Esophagus squamous epithelium (tissue), 4 donors: ENCODE measurements around the gene OTULINL.

Experiments
- POLR2A ChIP-seq, 4 donors: fragments of 450-650 bp; IDR thresholded peaks; one replicate each; pipeline ENCODE4 v1.6.1; 2017; ENCODE audit warnings: antibody characterized with exemption in 4 of 4, mild to moderate bottlenecking in 4 of 4, moderate library complexity in 3 of 4
- TF ChIP-seq, protein P1 (sequence below), 6 experiments: fragments of 450-650 bp in 4 of 6; fragments of 200-600 bp in 2 of 6; sonication (generic) in 2 of 6; IDR thresholded peaks; one replicate each; pipeline ENCODE4 v1.5.1; 2016 to 2019; ENCODE audit warnings: antibody characterized with exemption in 6 of 6, mild to moderate bottlenecking in 4 of 6, moderate library complexity in 4 of 6

DNA sequence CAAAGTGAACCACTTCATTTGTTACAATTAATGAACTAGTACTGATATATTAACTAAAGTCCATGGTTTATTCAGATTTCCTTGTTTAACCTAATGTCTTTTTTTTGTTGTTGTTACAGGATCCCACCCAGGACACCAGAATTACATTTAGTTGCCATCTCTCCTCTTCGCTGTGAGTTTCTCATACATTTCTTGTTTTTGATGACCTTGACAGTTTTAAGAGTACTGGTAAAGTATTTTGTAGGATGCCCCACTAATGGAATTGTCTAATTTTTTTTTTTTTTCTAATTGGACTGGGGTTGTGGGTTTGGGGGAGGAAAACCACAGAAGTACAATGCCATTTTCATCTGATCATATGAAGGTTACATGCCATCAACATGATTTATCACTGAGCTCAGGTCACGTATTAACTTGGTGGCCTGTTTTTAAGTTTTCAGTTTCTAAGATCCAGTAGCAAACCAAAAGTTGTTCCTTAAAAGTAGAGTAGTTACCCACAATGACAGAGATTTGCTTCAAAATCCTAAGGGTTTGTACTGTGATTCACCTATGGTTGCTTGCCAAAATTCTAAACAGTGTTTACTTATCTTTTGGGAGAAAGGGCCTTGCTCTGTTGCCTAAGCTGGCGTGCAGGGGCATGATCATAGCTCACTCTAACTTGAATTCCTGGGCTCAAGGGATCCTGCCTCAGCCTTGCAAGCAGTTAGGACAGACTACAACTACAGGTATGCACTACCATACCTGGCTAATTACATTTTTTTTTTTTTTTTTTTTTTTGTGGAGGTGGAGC is 78.4 kb downstream of the OTULINL start:
- TF ChIP-seq, protein P1, sequence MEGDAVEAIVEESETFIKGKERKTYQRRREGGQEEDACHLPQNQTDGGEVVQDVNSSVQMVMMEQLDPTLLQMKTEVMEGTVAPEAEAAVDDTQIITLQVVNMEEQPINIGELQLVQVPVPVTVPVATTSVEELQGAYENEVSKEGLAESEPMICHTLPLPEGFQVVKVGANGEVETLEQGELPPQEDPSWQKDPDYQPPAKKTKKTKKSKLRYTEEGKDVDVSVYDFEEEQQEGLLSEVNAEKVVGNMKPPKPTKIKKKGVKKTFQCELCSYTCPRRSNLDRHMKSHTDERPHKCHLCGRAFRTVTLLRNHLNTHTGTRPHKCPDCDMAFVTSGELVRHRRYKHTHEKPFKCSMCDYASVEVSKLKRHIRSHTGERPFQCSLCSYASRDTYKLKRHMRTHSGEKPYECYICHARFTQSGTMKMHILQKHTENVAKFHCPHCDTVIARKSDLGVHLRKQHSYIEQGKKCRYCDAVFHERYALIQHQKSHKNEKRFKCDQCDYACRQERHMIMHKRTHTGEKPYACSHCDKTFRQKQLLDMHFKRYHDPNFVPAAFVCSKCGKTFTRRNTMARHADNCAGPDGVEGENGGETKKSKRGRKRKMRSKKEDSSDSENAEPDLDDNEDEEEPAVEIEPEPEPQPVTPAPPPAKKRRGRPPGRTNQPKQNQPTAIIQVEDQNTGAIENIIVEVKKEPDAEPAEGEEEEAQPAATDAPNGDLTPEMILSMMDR (IDR thresholded peaks at IDR 0.05) = no peak
- no peak for TF ChIP-seq POLR2A (IDR thresholded peaks at IDR 0.05)
